GM13977 (cell line): ENCODE results near the gene CYP4F11.
"Not testable (repeated sequence)": the region's sequence is repeated elsewhere in the genome, so short reads cannot be mapped to it uniquely, and the experiment has no call there.

ENCODE experiments used
- DNase-seq: peaks from one replicate; pipeline ENCODE4 v3.0.0; 2012; ENCODE audit warnings: low spot score
- CTCF ChIP-seq: IDR thresholded peaks from 2 replicates; pipeline ENCODE4 v1.5.1; 2012; ENCODE audit warnings: mild to moderate bottlenecking, control low read depth; ENCODE audit not compliant: insufficient read depth; ENCODE audit errors: extremely low read depth, missing control alignments
- in situ Hi-C: fragments of 300-500 bp; cut with MboI; formaldehyde crosslinking; loops from one replicate; pipeline ENCODE4 v1.12.0; 2022; ENCODE audit warnings: low sequenced_read_pairs, low pct_unique_long_range_greater_than_20kb, mixed read lengths, inconsistent platforms; ENCODE audit not compliant: unreplicated experiment

The CYP4F11 gene

GRCh38 chr19:15885919-15886318 is 48.4 kb downstream of the CYP4F11 start:
- TF ChIP-seq CTCF, result no peak
- in situ Hi-C loops, result no loop called here
- no peak for DNase-seq

- in situ Hi-C loops, result no loop called here
- DNase-seq, result no peak
Measured at GRCh38 chr19:15885167-15885566, 49.2 kb downstream of the CYP4F11 start.

GRCh38 chr19:15883329-15883728 is 51.0 kb downstream of the CYP4F11 start:
- in situ Hi-C loops, DNase-seq: not testable (repeated sequence)

More at GRCh38 chr19:15885167-15885566, 49.2 kb downstream of the CYP4F11 start:
- no peak for TF ChIP-seq CTCF

- in situ Hi-C loops, result no loop called here
- no peak for DNase-seq
- no peak for TF ChIP-seq CTCF
Measured at GRCh38 chr19:15874821-15875474, 59.4 kb downstream of the CYP4F11 start.

GRCh38 chr19:15873771-15874170 is 60.6 kb downstream of the CYP4F11 start:
- in situ Hi-C loops, DNase-seq: not testable (repeated sequence)

- peak; percentile 31 for DNase-seq
- TF ChIP-seq CTCF, result no peak
- in situ Hi-C loops, result no loop called here
Measured at GRCh38 chr19:15871570-15871969, 62.8 kb downstream of the CYP4F11 start.

- no peak for TF ChIP-seq CTCF
- in situ Hi-C loops, result no loop called here
- no peak for DNase-seq
Measured at GRCh38 chr19:15869873-15870272, 64.5 kb downstream of the CYP4F11 start.

GRCh38 chr19:15869109-15869555 is 65.2 kb downstream of the CYP4F11 start:
- DNase-seq, result peak; percentile 56
- TF ChIP-seq CTCF, result peak; percentile 37
- in situ Hi-C loops, result no loop called here
